Right lobe of liver (tissue), 6 donors: ENCODE measurements around the gene DOCK1. TPM values are rescaled to one million over a fixed set of nuclear protein-coding genes. Genes with fewer than 3 reads are reported as not detected.

Experiments used
- ATAC-seq, 4 donors: fragments of 200-7000 bp; cut with Tn5 transposase; one replicate each; pipeline ENCODE4 v1.9.1; 2020; ENCODE audit warnings: mild to moderate bottlenecking in 4 of 4, moderate library complexity in 4 of 4
- DNase-seq, 3 donors: peaks; one replicate each; pipeline ENCODE4 v3.0.0-alpha.2; 2020
- H3K27ac ChIP-seq, 3 donors: fragments of 200-600 bp; one replicate each; pipeline ENCODE4 v1.8.0; 2022
- H3K27me3 ChIP-seq, 2 donors: fragments of 200-600 bp; one replicate each; pipeline ENCODE4 v1.8.0; 2022
- H3K36me3 ChIP-seq, 4 donors: fragments of 200-600 bp; sonication (generic) in 1 of 4; one replicate each; pipeline versions ENCODE4 v1.5.1 to v1.8.0; 2017 to 2022; ENCODE audit warnings: control low read depth in 1 of 4
- H3K4me1 ChIP-seq, 4 donors: fragments of 200-600 bp; sonication (generic) in 1 of 4; one replicate each; pipeline versions ENCODE4 v1.5.1 to v1.8.0; 2017 to 2022; ENCODE audit warnings: control low read depth in 1 of 4
- H3K4me3 ChIP-seq, 3 donors: fragments of 200-600 bp; one replicate each; pipeline ENCODE4 v1.8.0; 2022
- H3K9me3 ChIP-seq, 4 donors: fragments of 200-600 bp; sonication (generic) in 1 of 4; one replicate each; pipeline versions ENCODE4 v1.5.1 to v1.8.0; 2017 to 2022; ENCODE audit warnings: control low read depth in 1 of 4
- POLR2A ChIP-seq: fragments of 450-650 bp; IDR thresholded peaks from one replicate; pipeline ENCODE4 v1.6.1; 2017; ENCODE audit warnings: antibody characterized with exemption, mild to moderate bottlenecking
- WGBS: methylation state at CpG from one replicate; pipeline ENCODE4 v1.1.6; 2018; ENCODE audit warnings: low coverage, low lambda C conversion rate; ENCODE audit not compliant: insufficient coverage; ENCODE audit errors: missing lambda C conversion rate; 5-methylcytosine and 5-hydroxymethylcytosine counted together
- intact Hi-C, 2 donors: fragments of 100-400 bp; cut with DNase I; formaldehyde crosslinking; loops; one replicate each; pipeline versions ENCODE4 v1.11.2 to v1.14.1; 2022
- total RNA-seq, 6 experiments: library from RNA; depleted of rRNA in 2 of 6; stranded (reverse); fragments of >200 nt in 2 of 6; fragmentation: NEBNext Ultra II Directional in 3 of 6; extraction: Animal tissue kit (Norgen Biotek cat#: 25700) in 3 of 6; gene quantifications; one replicate each; pipeline versions ENCODE4 v1.1.0 to v1.2.4, GENCODE V29; 2016 to 2023
- TF ChIP-seq, protein P1 (sequence below), 4 donors: fragments of 200-600 bp in 3 of 4; fragments of 450-650 bp in 1 of 4; IDR thresholded peaks; one replicate each; pipeline versions ENCODE4 v1.5.1 to v1.8.0; 2016 to 2022; ENCODE audit warnings: antibody characterized with exemption in 4 of 4, mild to moderate bottlenecking in 2 of 4
- donor health status: DM: no; HTN: yes; CAD: no.
- donor health status: DM: no; HTN: no; CAD: no.
- donor health status: DM: no; HTN: no; CAD: no.
- donor health status: DM: no; HTN: yes; CAD: no.
- donor health status: DM: no; HTN: yes; CAD: no.

Gene DOCK1
- total RNA-seq, 6 experiments from 2014 or later = 13.8 to 17.8 (median 14.6) TPM

DNA sequence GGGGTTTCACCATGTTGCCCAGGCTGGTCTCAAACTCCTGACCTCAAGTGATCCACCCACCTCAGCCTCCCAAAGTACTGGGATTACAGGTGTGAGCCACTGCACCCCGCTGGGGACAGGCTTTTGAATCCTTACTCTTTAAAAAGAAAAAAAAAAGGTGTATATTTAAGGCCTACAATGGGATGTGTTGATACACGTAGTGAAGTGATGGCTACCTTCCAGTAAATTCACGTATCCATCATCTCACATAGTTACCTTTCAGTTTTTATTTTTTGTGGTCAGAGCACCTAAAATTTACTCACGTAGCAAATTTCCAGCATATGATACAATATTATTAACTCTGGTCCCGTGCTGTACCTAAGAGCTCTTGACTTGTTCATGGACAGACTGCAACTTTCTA is 410.7 kb downstream of the DOCK1 start:
- Histone ChIP-seq H3K27me3 (no peaks in the 10 kb centered on the region), H3K4me1 (no peaks in the 10 kb centered on the region), H3K4me3 (no peak overlapping the region), H3K27ac (no peak overlapping the region), H3K9me3 (no peaks in the 10 kb centered on the region), H3K36me3 (no peaks in the 10 kb centered on the region)
- 93% methylated on average over 4 of the region's 5 CpGs for WGBS
- TF ChIP-seq, protein P1, sequence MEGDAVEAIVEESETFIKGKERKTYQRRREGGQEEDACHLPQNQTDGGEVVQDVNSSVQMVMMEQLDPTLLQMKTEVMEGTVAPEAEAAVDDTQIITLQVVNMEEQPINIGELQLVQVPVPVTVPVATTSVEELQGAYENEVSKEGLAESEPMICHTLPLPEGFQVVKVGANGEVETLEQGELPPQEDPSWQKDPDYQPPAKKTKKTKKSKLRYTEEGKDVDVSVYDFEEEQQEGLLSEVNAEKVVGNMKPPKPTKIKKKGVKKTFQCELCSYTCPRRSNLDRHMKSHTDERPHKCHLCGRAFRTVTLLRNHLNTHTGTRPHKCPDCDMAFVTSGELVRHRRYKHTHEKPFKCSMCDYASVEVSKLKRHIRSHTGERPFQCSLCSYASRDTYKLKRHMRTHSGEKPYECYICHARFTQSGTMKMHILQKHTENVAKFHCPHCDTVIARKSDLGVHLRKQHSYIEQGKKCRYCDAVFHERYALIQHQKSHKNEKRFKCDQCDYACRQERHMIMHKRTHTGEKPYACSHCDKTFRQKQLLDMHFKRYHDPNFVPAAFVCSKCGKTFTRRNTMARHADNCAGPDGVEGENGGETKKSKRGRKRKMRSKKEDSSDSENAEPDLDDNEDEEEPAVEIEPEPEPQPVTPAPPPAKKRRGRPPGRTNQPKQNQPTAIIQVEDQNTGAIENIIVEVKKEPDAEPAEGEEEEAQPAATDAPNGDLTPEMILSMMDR (IDR thresholded peaks at IDR 0.05) = no peak
- TF ChIP-seq POLR2A = no peak
- ATAC-seq = no peak
- no peak for DNase-seq
- intact Hi-C loops = no loop called here

DNA sequence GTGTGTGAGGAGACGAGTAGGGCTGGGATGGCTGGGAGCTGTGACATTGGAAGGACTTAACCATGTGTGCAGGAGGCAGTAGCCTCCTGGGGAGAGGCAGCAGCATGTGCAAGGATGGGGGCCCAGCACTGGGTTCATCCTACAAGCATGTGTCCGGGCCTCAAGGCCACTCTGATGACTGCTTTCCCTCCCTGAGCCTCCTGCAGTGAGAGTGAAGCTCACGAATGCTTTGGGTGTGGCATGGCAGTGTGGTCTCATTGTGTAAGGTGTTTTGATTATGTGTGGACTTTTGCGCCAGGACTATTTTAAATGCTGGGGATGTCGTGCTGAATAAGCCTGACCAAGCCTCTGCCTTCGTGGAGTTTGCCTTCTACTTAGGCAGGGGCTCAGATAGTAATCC is 413.2 kb downstream of the DOCK1 start:
- DNase-seq (no peak), ATAC-seq (no peak)
- TF ChIP-seq POLR2A = no peak
- TF ChIP-seq, protein P1 (IDR thresholded peaks at IDR 0.05) = no peak
- Histone ChIP-seq H3K9me3 (no peaks in the 10 kb centered on the region), H3K27me3 (no peaks in the 10 kb centered on the region), H3K27ac (no peak overlapping the region), H3K4me1 (no peaks in the 10 kb centered on the region), H3K36me3 (no peaks in the 10 kb centered on the region), H3K4me3 (no peak overlapping the region)
- intact Hi-C loops = no loop called here
- WGBS = 89% methylated on average over 4 of the region's 6 CpGs

DNA sequence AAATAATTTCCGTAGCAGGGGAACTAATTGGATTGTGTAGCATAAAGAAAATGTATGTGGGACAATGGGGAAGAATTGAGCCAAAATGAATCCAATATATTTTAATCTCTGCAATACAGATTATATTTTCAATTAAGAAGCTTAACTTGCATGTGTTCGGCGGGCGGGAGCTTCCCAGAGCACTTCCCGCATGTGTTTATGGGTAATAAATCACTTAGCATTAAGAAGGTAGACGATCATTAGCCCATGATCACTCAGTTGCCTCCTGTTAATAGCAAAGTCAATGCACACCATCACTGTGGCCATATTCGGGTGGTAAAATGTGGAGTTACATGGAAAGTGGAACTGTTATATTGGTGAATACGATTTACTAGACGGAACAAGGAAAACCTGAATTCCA is 414.0 kb downstream of the DOCK1 start:
- no peak for ATAC-seq
- H3K36me3 ChIP-seq = no peaks in the 10 kb centered on the region
- no peak overlapping the region for H3K4me3 ChIP-seq
- TF ChIP-seq POLR2A = no peak
- TF ChIP-seq, protein P1 (IDR thresholded peaks at IDR 0.05) = no peak
- no peaks in the 10 kb centered on the region for H3K4me1 ChIP-seq
- 98% methylated on average over 8 of the region's 9 CpGs for WGBS
- no peaks in the 10 kb centered on the region for H3K9me3 ChIP-seq
- DNase-seq = no peak
- intact Hi-C loops = no loop called here
- no peak overlapping the region for H3K27ac ChIP-seq
- no peaks in the 10 kb centered on the region for H3K27me3 ChIP-seq

DNA sequence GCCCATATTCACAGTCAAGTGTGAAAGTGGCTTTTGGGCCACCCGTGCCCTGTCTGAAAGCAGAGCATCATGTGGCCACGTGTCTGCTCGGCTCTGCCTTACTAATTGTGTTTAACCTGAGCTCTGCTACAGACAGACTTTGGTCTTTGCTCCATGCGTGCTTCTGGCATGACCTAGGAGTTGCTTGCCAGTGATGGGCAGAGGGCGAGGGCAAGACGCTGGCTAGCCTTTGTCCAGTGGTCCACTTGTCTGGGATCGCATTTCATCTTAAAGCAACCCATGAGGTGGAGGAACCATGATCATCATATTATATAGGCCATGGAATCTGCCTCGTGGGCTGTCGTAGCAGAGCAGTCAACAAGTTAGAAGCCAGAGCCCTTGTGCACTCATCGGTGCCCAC is 414.5 kb downstream of the DOCK1 start:
- no peak for ATAC-seq
- 60% methylated on average over 2 of the region's 10 CpGs for WGBS

More for the DNA sequence above, 414.5 kb downstream of the DOCK1 start:
- no peak for DNase-seq
- intact Hi-C loops = no loop called here
- no peaks in the 10 kb centered on the region for H3K36me3 ChIP-seq
- no peaks in the 10 kb centered on the region for H3K27me3 ChIP-seq
- no peak overlapping the region for H3K27ac ChIP-seq
- TF ChIP-seq, protein P1 (IDR thresholded peaks at IDR 0.05) = no peak
- TF ChIP-seq POLR2A = no peak
- H3K9me3 ChIP-seq = no peaks in the 10 kb centered on the region
- H3K4me1 ChIP-seq = no peaks in the 10 kb centered on the region
- H3K4me3 ChIP-seq = no peak overlapping the region
